AG04450 (cell line): ENCODE measurements around the gene ARHGDIG. TPM values are rescaled to one million over a fixed set of nuclear protein-coding genes. Genes with fewer than 3 reads are reported as not detected.
"Not testable (repeated sequence)": the region's sequence is repeated elsewhere in the genome, so short reads cannot be mapped to it uniquely, and the experiment has no call there.

Experiments
- CTCF ChIA-PET: fragments of 300-600, 350-600 bp; formaldehyde crosslinking; extraction: SDS; loops from one replicate; lab custom pipeline; 2022; ENCODE audit warnings: antibody characterized with exemption, inconsistent platforms; lab: Charles Lee
- POLR2A ChIA-PET: fragments of 350-600 bp; formaldehyde crosslinking; extraction: SDS; loops from one replicate; lab custom pipeline; 2021; ENCODE audit warnings: antibody characterized with exemption, inconsistent platforms; lab: Yijun Ruan, JAX
- DNase-seq: peaks from one replicate; pipeline ENCODE4 v3.0.0-alpha.2; 2011; ENCODE audit warnings: low read depth, low spot score
- H3K27ac ChIP-seq: one replicate; pipeline ENCODE4 v1.5.1; 2012; ENCODE audit warnings: low read depth, low read length, control low read depth
- H3K27me3 ChIP-seq: one replicate; pipeline ENCODE4 v1.6.0; 2012; ENCODE audit warnings: low read length; ENCODE audit not compliant: control insufficient read depth, insufficient read depth
- H3K4me3 ChIP-seq: 2 replicates; pipeline ENCODE4 v1.5.1; 2011; ENCODE audit warnings: mild to moderate bottlenecking, low read depth, low read length, control low read depth
- H3K9me3 ChIP-seq: 2 replicates; pipeline ENCODE4 v1.5.1; 2012; ENCODE audit warnings: low read length; ENCODE audit not compliant: control insufficient read depth, insufficient read depth
- polyA plus RNA-seq: library from polyadenylated mRNA; depleted of rRNA; stranded (reverse); fragments of >200 nt; gene quantifications from 2 replicates; pipeline ENCODE4 v1.2.3, GENCODE V29; 2011
- TF ChIP-seq, protein P1 (sequence below): IDR thresholded peaks from 2 replicates; pipeline ENCODE4 v1.5.1; 2011; ENCODE audit warnings: low read depth, low read length, control low read depth, inconsistent platforms

Gene ARHGDIG
- polyA plus RNA-seq, 1 experiment, result not detected

DNA sequence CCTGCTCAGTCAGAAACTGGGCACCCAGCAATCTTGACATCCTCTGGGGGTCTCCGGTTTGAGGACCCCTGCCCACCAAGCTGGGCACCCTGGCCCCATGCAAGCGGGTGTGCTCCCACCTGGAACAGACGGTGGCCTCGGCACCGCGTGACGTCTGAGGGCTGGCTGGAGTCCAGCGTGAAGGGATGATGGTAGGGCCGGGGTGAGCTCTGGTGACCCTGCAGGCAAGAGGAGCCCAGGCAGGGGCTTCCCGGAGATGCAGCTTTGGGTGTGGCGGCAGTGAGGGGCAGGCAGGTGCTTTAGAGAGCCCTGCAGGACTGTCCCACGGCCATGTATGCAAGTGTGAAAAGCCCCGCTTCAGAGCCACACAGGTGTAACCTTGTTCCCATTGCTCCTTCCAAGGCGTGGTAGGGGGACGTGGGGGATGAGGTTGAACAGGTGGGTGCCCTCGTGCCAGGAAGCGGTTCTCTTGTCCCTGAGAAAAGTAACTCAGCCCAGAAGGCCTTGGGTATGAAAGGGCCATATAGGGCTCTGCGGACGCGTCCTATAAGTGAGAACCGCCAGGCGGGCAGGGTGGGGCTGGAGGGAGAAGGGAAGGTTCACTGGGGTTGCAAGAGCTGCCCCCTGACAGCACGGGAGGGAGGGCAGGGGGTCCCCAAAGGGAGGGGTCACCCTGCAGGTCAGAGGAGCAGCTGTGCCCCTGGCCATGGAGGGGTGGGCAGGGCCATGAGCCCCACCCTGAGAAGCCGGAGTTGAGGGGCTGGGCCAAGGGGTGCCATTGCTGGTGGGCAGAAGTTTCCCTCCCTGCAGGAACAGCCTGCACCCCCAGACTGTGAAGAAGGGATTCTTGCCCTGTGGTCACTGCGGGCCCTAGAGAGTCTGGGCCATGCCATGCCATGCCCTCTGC, 13.9 kb upstream of the ARHGDIG start:
- DNase-seq, result no peak
- TF ChIP-seq, protein P1, sequence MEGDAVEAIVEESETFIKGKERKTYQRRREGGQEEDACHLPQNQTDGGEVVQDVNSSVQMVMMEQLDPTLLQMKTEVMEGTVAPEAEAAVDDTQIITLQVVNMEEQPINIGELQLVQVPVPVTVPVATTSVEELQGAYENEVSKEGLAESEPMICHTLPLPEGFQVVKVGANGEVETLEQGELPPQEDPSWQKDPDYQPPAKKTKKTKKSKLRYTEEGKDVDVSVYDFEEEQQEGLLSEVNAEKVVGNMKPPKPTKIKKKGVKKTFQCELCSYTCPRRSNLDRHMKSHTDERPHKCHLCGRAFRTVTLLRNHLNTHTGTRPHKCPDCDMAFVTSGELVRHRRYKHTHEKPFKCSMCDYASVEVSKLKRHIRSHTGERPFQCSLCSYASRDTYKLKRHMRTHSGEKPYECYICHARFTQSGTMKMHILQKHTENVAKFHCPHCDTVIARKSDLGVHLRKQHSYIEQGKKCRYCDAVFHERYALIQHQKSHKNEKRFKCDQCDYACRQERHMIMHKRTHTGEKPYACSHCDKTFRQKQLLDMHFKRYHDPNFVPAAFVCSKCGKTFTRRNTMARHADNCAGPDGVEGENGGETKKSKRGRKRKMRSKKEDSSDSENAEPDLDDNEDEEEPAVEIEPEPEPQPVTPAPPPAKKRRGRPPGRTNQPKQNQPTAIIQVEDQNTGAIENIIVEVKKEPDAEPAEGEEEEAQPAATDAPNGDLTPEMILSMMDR, result no peak
- Histone ChIP-seq H3K27me3 (no peaks in the 10 kb centered on the region), H3K9me3 (no peaks in the 10 kb centered on the region; the same call in 1 of the 2 replicates), H3K27ac (no peak overlapping the region), H3K4me3 (no peak overlapping the region)
- CTCF ChIA-PET, result no interaction called here
- POLR2A ChIA-PET, result no interaction called here

DNA sequence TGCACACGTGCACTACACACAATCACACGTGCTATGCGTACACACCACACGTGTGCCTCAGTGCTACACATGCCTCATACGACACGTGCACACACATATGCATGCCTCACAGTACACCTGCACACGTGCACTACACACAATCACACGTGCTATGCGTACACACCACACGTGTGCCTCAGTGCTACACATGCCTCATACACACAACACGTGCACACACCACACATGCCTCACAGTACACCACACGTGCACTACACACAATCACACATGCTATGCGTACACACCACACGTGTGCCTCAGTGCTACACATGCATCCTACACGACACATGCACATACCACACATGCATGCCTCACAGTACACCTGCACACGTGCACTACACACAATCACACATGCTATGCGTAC, 12.8 kb upstream of the ARHGDIG start:
- H3K4me3 ChIP-seq, POLR2A ChIA-PET, H3K27ac ChIP-seq, H3K9me3 ChIP-seq, DNase-seq, H3K27me3 ChIP-seq, CTCF ChIA-PET: not testable (repeated sequence)

DNA sequence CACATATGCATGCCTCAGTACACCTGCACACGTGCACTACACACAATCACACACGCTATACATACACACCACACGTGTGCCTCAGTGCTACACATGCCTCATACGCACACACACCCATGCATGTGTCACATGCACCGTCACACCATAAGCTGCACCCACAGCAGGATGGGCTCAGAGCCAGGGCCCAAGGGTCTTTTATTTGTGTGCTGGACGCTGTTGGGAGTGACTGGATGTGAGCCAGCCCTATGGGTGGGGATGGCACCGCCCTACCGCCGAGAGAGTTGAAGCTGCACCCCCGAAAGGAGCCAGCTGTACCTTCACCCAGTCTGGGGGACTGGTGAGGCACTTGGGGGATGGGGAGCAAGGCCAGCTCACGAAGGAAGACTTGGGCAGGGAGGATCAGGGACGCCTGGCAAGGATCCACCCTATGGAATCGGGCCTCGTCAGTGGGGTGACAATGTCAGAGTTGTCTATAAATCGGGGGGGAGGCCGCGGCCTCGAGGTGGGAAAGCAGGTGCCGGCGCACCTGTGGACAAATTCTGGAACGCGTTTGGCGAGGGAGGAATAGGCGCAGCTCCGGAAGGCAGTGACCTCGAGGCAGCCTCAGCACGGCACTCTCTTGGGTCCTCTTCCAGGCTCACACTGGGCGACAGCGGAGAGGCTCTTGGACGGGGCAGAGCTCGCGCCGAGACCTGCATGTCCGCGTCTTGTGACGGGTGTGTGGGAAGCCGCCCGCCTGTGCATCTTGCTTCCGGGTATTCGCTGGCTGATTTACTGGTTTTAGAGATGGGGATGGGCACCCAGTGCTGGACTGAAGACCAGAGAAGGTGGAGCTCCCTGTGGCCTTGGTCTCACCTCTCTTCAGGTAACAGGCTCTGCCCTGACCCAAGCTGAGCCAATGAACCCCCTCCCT, 12.0 kb upstream of the ARHGDIG start:
- H3K4me3 ChIP-seq, result no peak overlapping the region
- peaks cover 6% of the 10 kb centered on the region for H3K27me3 ChIP-seq
- H3K27ac ChIP-seq, result no peak overlapping the region
- H3K9me3 ChIP-seq, result no peaks in the 10 kb centered on the region; the same call in 1 of the 2 replicates
- ChIA-PET CTCF (no interaction called here), POLR2A (interaction anchor here (0.5 kb wide), 1 partner anchor 34 kb away, joined by 5 read pairs; no protein-coding TSS in a partner anchor)
- TF ChIP-seq, protein P1, result no peak
- no peak for DNase-seq

DNA sequence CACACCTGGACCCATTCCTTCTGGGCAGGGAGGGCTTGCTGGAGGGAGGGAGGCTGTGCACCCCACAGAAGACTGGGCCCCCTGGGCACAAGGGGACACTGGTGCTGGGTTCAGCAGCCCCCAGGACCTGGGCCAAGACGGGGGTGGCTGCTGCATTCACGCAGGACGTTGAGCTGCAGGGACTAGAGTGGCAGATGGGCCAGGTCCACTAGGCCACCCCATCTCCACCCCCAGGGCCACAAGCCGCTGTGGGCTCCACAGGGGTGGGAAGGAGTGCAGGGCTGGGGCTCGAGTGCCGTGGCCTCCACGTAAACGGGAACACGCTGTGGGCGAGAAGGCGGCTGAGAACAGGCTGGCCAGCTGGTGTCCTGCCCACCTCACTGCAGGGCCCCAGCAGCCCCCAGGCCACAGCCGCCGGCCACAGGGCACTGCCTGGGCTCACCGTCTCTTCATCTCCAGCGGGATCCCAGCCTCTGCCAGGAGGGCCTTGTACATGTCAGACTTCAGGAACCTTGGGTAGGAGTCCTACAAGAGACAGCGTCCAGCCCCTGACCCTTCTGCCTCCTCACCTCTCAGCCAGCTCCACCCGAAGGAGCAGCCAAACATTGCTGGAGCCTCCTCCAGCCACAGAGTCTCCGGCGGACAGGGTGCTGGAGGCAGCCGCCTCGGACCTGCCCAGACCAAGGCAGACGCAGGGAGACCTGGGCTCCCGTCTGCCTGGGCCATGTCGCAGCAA, 11.2 kb upstream of the ARHGDIG start:
- DNase-seq, result no peak
- TF ChIP-seq, protein P1, result no peak
- no peaks in the 10 kb centered on the region; the same call in 1 of the 2 replicates for H3K9me3 ChIP-seq
- H3K27me3 ChIP-seq, result peaks cover 9% of the 10 kb centered on the region
- POLR2A ChIA-PET, result no interaction called here
- CTCF ChIA-PET, result interaction anchor here (0.5 kb wide), 1 partner anchor 162 kb away, joined by 6 read pairs; no protein-coding TSS in a partner anchor
- no peak overlapping the region for H3K27ac ChIP-seq
- H3K4me3 ChIP-seq, result no peak overlapping the region
